HG03196 (cell line): ENCODE results near the gene SERAC1.
A peak's percentile ranks its signal among the peaks of the same experiment; 100 is the strongest.

Source experiments
- ATAC-seq: cut with Tn5 transposase; IDR thresholded peaks from one replicate; pipeline ENCODE4 v1.9.1; 2021; ENCODE audit not compliant: unreplicated experiment

The SERAC1 gene

DNA sequence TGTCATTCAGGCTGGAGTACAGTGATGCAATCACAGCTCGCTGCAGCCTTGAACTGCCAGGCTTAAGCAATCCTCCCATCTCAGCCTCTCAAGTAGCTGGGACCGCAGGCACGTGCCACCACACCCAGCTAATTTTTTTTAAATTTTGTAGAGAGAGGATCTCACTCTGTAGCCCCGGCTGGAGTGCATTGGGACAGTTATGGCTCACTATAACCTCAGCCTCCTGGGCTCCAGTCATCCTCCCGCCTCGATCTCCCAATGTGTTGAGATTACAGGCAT, 86.5 kb downstream of the SERAC1 start:
- ATAC-seq, result no peak

DNA sequence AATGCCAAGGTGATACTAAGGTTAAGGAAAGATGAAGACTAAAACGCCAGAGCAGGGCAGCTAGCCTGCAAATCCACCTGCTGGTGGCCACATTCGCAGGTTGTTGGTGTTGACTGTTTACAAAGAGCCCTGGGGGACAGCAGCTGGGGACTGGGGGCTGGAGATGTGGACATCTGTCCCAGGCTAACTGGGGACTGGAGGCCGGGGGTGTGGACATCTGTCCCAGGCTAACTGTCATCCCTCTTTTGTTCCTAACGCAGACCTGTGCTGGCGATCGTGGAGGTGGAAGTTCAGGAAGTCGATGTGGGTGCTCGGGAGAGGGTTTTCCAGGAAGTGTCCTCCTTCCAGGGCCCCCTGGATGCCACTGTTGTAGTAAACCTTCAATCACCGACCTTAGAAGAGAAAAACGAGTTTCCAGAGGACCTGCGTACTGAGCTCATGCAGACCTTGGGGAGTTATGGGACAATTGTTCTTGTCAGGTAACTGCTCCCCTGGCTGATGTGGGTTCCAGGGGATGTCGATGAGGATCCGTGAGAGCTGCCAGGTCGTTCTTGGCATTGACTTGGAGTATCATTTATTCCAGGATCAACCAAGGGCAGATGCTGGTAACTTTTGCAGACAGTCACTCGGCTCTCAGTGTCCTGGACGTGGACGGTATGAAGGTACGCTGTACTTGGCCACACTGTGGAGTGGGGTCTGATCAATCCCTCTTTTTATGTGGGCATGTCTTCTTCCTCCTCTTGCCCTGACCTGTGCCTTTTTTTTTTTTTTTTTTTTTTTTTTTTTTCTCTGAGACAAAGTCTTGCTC, 87.0 kb downstream of the SERAC1 start:
- ATAC-seq, result no peak

DNA sequence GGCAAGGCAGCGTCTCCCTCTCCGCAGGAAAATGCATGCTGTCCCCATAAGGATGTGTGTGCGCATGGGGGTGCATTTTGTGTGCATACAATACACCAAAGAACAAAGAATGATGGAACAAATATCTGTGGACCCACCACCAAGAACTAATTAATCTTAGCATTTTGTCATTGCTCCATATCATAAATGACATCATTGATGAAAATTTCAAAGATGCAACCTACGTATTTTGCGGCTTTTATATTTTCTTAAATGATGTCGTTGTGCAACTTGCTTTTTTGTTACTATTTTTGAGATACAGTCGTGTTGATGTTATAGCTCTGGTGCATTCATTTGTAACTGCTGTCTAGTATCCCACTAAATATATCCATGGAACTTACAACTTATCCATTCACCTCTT, 89.7 kb downstream of the SERAC1 start:
- ATAC-seq, result no peak

DNA sequence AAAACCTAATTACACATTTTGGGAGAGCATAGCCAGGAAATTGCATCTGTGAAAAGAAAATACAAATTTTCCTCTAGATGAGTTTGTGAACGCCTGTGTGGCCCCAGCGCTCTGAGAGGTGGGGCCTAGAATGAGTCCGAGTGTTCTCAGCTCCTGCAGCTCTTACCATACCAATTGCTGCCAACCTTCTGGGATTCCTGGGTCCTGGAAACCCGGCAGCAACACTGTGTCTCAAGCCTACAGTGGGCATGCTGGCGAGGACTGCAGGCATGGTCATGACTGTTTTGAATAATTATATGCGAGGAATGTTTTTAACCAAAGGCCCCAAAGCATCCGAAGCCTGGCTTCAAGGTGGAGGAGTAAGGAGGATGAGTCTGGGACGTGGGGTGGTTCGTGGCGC, 90.4 kb downstream of the SERAC1 start:
- no peak for ATAC-seq

DNA sequence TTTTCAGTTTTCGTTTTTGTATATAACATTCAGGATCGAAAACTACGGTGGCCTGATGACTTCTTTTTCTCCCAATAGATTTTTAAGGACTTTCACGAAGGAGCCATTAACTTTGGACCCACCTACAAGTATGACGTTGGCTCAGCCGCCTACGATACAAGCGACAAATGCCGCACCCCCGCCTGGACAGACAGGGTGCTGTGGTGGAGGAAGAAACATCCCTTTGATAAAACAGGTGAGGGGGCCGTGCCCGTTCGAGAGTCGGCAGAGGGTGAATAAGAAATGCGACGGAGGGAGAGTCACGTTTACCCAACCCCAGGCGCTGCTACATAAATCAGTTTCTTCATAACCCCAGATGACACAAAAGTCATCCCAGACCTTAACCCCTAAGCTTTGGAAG, 91.5 kb downstream of the SERAC1 start:
- ATAC-seq, result no peak

DNA sequence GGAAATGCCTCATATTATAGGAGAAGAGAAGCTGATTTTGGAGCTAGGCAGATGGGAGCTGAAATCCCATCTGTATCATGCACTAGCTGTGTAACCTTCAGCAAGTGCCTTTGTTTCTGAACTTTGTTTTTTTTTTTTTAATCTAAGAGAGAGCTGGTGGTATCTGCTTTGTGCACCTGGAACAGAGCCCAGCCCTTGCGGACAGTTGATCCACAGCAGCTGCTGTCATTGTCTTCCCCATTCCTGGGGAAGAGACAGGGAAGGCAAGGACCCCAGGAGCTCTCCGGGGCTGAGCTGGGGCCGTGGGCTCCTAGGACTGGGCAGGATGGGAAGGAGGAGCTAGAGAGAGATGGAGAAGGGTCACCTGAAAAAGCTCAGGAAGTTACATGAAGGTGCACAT, 94.3 kb downstream of the SERAC1 start:
- ATAC-seq, result no peak

DNA sequence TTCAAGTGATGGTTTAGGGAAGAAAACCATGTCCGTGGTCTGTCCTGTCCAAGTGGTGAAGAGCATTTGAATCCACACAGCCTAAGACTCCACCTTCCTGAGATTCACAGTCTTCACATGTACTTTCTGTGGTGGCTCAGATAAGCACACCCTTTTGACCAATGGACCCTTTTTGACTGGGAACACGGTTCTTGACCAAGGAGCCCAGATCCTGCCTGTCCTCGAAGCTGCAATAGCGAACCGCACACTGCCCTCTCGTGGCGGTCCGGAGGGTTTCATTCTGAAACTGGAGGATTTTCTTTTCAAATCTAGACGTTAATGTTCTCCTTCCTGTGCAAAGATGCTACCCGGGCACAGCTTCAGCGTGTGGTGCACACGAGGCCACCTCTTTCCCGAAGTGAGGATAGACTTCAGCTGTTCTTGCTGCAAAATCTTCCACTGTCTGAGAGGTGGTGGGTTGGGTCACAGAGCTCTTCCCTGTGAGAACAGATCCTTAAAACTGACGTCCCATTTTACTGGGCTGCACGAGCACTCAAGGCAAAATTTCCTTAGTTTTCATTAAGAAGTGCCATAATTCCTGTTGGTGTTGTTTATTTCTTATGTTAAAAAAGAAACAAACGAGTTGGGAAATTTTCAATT, 95.9 kb downstream of the SERAC1 start:
- peak; percentile 53 for ATAC-seq

DNA sequence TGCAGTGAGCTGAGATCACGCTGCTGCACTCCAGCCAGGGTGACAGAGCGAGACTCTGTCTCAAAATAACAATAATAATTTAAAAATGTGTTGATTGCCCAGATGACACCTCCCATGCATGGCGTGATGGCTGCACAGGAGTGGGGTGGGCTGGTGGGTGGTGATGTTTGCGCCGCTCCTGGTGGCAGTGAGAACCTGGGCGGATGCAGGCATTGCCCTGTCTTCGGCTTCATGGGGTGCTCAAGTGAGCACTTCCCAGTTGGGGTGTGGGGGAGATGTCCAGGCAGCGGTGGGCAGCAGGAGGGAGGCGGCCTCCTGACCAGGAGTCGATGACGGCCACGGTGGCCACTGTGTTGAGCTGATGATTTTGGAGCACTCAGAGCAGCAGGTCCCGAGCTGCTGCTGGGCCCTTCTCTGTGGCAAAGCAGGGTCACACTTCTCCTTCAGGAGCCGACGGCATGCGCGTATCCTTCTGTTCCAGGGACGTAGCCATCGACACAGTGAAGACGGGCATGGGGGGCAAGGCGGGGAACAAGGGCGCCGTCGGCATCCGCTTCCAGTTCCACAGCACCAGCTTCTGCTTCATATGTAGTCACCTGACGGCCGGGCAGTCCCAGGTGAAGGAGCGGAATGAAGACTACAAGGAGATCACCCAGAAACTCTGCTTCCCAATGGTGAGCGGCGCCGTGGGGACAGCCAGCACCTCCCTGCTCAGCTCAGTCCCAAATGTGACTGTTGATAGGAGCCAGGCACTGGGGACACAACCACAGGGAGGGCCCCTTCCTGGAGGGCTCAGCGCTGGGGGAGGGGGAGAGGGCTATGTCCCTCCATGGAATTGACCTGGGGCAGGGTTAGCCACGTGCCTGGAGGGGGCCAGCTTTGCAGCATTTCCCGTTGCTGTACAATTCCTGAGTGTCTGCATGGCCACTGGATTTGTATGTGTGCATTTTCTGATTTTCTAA, 96.7 kb downstream of the SERAC1 start:
- no peak for ATAC-seq

DNA sequence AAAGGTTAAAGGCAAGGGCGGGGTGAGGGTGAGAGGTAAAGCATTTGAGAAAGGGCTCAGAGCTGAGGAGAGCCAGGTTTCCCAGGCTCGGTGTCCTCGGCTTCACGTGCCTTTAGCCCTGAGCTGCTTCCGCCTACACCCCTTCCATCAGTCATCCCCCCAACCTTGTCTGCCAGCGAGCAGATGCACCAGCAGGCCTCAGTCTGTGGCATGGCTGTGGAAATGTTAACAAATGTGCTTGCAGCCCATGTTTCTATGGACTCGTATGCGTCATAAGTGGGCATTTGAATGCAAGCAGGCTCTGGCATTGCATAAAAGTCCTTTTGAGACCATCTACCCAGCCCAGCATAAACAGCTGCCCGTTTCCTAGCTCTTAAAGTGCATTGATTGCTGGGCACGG, 97.5 kb downstream of the SERAC1 start:
- ATAC-seq, result no peak

DNA sequence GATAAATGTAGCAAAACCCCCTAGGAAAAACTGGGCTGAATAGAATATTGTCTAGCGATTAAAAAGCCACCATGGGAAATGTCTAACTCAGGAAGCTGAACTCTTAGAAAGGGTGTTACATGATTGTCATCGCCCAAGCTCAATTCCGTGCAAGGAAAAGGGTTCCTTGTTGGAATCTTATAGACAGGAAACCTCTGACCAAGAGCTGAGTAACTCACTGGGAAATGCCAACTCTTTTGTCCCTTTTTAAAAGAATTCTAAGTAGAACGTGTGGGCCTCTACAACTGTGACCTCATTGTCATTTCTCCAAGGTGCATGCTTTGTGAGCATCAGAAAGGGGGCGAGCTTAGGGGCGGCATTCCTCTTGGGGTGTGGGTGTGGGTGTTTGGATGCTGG, 98.3 kb downstream of the SERAC1 start:
- ATAC-seq, result no peak

DNA sequence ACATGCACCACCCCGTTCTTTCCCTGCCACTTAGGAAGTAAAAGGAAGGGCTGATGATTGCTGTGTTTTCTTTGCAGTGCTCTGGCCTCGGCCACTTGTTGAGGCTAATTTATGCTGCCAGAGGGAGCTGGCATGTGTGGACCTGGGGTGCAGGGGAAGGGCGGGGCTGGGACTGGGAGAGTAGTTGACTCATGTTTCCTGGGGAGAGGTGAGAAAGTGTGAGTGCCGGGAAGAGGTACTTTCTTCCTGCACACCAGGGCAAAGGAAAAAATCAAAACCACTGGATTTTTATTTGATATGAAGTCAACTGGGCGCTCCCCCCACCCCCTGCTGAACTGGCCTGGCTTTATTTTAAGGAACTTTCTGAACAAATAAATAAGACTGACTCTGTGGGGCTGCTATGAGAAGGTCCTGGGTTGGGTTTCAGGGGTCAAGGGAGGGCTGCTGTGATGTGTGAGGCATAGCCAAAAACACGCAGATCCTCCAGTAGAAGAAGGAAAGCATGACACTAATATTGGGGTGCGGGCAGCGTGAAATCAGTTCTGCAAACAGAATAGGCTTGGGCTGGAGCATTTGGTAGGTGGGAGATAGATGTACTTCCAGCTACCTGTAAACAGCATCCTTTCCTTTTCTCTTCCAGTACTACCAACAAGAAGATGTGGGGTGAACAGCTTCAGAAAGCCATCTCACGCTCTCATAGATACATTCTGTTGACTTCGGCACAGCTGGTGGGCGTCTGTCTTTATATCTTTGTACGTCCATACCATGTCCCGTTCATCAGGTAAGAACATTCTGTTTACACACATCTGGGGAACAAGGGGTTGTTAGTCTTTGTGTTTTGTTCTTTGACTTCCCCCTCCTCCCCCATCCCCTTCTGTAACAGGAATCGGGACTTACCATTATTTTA, 98.9 kb downstream of the SERAC1 start:
- ATAC-seq, result no peak

DNA sequence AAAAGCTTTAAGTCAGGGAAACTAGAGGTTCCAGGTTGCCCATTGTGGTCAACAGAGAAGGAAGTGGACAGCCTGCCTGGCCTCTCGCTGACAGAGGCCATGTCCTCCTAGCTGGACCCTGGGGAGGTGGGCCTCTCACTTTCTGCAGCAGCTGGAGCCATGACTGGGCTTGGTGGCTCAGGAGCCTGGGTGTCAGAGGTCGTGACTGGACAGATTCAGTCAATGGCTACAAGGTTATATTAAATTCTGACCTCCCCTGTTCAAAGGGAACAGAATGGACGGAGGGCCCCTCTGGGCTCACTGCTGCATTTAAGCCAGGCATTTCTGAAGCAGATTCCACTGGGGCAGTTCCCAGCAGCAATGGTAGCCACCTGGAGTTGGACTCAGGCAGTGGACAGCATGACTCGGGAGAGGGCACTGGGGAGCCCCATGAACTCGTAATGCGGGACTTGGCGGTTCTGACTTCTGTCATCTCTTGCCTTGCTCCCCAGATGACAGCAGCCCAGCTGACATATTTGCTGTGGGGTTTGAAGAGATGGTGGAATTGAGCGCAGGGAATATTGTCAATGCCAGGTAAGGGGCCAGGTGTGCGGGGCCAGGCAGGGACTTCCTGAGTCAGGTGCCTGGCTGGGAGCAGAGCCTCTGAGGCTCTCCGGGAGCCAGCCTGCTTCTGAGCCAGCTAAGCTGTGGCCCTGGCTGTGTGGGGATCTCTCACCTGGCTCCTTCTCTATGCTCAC, 99.7 kb downstream of the SERAC1 start:
- no peak for ATAC-seq

DNA sequence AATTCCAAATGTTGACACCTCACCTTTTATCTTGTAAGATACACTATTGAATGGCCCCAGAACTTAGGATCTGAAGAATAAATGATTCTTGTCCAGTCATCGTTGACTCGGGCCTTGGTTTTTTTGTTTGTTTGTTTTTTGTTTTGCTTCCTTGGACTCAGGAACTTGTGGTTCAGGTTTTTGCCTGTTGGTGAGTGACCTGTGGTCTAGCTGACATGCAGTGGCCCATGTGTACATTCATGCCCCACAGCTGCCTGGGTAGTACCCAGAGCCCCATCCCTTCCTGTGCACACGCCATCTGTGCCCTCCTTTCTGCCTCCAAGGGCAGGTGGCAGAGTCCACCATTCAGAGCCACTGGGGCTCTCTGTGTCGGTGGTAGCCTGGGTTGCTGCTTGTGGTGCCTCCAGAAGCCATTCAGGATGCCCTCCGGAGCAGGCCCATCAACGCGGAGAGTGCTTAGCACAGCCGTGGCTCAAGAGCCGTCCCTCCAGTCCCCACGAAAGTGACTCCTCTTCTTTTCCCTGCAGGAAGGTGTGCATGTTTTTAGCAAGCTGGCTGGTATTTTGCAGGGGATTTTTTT, 100.5 kb downstream of the SERAC1 start:
- ATAC-seq, result no peak

DNA sequence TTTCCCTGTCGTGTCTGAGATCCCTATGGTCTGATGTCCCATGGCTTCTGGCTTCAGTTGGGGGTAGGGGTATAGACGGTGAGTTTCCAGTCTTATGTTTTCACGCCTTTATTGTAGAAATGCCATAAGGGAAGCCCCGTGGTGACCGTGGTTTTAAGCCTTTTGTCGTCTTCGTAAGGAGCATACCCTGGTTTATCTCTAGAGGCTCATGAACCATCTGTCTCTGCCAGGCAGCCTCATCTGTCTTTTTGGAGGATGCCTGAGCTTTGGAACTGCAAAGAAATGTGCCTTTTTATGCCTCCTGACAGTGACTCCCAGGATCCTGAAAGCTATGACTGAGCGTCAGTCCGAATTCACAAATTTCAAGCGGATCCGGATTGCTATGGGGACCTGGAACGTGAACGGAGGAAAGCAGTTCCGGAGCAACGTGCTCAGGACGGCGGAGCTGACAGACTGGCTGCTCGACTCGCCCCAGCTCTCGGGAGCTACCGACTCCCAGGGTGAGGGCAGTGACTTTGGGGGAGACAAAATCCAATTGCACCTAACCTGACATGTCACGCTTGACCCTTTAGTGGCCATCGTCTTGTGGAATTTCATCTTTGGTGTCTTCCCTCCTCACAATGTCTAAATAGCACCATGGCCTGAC, 101.8 kb downstream of the SERAC1 start:
- no peak for ATAC-seq

DNA sequence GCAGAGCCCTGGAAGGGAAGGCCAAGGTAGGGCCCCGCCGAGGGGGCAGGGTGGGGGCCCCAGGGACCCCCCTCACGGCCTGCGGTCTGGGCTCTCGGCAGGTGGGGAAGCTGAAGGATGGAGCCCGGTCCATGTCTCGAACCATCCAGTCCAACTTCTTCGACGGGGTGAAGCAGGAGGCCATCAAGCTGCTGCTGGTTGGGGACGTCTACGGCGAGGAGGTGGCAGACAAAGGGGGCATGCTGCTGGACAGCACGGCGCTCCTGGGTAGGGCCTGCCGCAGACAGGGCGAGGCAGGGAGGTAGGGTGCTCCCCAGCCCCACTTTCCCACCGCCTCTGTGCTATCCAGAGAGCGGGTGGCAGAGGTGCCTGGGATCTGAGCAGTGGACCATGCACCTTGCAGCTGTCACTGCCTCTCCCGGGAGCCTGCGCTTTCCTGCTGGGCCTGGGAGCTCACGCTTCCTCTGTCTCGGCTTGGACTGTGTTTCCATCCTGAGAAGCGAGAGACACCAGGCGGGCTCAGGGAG, 103.3 kb downstream of the SERAC1 start:
- no peak for ATAC-seq

DNA sequence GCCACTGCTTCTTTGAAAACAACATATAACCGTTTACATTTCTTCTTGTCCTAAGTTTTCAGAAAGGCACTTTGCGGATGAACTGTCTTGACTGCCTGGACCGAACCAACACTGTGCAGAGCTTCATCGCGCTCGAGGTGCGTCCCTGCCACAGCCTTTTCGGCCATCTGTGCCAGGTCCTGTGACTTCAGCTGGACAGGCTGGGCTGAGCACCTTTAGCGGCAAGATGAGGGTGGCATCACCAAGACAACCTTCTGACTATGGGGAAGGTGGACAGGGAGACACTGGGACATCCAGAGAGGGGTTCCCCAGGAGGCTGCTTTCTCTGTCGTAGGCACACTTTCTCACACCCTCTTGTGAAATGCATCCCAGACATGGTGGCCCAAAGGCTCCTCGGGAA, 104.3 kb downstream of the SERAC1 start:
- ATAC-seq, result no peak

DNA sequence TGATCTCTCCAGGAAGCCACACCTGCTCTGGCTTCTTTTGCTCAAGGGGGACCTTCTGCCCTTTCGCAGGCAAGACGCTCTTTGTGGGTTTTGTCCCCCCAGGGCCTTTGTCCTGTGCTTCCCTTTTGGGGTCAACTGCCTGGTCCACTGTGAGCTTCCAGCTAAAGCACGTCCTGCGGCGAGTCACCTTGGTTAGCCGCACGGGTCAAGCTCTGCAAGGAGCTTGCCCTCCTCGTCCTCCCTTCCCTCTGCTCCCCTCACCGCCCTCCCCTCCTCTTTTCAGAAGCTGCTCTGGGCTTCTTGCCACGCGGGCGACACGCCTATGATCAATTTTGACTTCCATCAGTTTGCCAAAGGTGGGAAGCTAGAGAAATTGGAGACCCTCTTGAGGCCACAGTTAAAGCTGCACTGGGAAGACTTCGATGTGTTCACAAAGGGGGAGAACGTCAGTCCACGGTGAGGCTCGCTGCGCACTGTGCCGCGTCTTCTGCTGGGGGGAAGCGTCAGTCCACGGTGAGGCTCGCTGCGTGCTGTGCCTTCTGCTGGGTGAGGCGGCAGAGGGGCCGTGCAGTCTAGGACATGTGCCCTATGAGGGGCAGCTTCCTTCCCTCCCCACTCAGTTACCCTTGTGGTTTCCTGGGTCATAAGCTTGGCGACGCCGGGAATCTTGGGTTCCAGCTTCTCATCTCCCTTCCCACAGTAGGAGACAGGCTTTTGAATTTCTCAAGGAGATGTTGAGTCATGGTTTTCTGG, 106.2 kb downstream of the SERAC1 start:
- ATAC-seq, result no peak

DNA sequence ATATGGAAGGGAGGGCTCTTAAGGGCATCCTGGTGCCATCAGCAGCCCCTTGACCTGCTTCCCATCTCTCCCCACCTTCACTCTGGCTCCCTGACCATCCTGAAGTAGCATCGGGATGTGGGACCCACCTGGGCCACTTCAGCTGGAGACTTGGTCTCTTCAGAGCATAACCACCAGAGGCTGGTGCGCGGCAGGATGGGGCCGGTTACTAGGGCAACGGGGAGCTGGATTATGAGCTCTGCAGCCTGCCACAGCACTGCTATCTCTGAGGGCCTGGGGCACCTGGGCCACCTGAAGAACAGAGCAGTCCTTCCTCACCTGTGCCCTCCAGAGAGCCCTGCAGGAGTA, 106.7 kb downstream of the SERAC1 start:
- ATAC-seq, result no peak
